Upper lobe of right lung (tissue), 1 donor: Measurements from ENCODE around the gene KCNJ11. TPM values are rescaled to one million over a fixed set of nuclear protein-coding genes. Genes with fewer than 3 reads are reported as not detected.

ENCODE experiments used
- ATAC-seq: fragments of 200-7000 bp; cut with Tn5 transposase; one replicate; pipeline ENCODE4 v1.9.1; 2020; ENCODE audit warnings: mild to moderate bottlenecking, moderate library complexity
- DNase-seq: peaks from one replicate; pipeline ENCODE4 v3.0.0-alpha.2; 2020
- H3K27ac ChIP-seq: fragments of 200-600 bp; one replicate; pipeline ENCODE4 v1.8.0; 2022
- H3K27me3 ChIP-seq: fragments of 200-600 bp; one replicate; pipeline ENCODE4 v1.8.0; 2022; ENCODE audit warnings: mild to moderate bottlenecking
- H3K36me3 ChIP-seq: fragments of 200-600 bp; one replicate; pipeline ENCODE4 v1.8.0; 2022
- H3K4me1 ChIP-seq: fragments of 200-600 bp; one replicate; pipeline ENCODE4 v1.8.0; 2022
- H3K4me3 ChIP-seq: fragments of 200-600 bp; one replicate; pipeline ENCODE4 v1.8.0; 2022; ENCODE audit warnings: mild to moderate bottlenecking
- H3K9me3 ChIP-seq: fragments of 200-600 bp; one replicate; pipeline ENCODE4 v1.8.0; 2022
- CTCF ChIP-seq: fragments of 200-600 bp; IDR thresholded peaks from one replicate; pipeline ENCODE4 v1.8.0; 2022; ENCODE audit warnings: antibody characterized with exemption
- intact Hi-C: fragments of 100-400 bp; cut with DNase I; formaldehyde crosslinking; loops from one replicate; pipeline ENCODE4 v1.11.0; 2022
- total RNA-seq: library from RNA; stranded (reverse); fragmentation: NEBNext Ultra II Directional; extraction: Animal tissue kit (Norgen Biotek cat#: 25700); gene quantifications from one replicate; pipeline ENCODE4 v1.2.1, GENCODE V29; 2021
- donor health status: DM: no; HTN: yes; CAD: no; lungs with severe emphysema.

KCNJ11 gene
- total RNA-seq, 1 donor from 2014 or later, result 6.3 TPM

DNA sequence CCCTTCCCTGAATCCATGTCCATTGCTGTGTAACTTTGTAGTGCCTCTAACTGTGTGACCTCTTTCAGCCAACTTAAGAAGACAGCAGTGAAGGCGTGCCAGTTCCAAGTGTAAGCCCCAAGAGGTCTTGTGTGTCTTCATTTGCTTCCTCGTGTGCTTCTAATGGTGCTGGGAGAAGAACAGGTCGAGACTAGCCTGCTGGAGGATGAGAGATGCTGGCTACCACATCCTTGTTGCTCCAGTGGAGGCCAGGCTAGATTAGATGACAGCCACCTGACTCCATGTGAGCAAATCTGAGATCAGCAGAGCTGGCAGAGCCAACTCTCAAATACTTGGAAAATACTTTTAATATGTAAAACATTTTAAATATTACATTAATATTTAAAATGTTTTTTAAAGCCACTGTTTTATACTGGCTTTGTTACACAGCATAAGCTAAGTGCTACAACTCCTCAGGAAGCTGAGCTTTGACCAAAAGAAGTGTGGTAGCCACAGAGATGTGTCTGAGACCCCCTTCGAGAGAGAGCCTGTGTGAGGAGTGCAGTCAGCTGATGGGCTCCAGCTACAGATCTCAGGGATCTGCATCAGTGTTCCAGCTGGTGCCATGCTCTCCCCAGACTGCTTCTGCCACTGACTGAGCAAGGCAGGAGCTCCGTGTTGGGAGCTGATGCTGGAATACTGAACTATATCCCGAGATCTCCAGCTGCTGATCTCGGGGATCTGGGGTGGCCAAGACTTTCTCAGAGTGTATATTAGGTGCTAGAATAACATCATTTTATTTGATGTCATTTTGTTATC, 8.9 kb downstream of the KCNJ11 start:
- no peaks in the 10 kb centered on the region for H3K27me3 ChIP-seq
- H3K4me3 ChIP-seq, result no peak overlapping the region
- DNase-seq, result no peak
- TF ChIP-seq CTCF, result no peak
- no peaks in the 10 kb centered on the region for H3K36me3 ChIP-seq
- H3K4me1 ChIP-seq, result no peaks in the 10 kb centered on the region
- ATAC-seq, result no peak
- intact Hi-C loops, result no loop called here
- no peaks in the 10 kb centered on the region for H3K9me3 ChIP-seq
- H3K27ac ChIP-seq, result no peak overlapping the region

DNA sequence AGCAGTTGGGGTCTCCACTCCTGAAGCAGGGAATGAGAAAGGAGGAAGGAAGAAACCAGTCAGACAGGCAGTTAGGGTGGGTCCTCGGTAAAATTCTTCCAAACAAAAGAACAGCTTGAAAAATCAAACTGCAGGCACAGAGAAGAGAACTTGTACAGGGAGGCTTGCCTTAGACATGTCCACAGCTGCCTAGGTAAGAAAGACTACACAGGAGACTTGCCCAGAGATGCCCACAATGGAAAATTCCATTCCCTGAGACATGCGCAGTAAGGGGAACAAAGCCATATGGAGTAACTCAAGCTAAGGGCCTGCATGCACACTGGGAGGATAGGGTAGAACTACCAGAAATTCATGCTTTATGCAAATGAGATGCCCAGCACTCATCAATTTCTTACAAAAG, 9.8 kb downstream of the KCNJ11 start:
- ATAC-seq (no peak), DNase-seq (no peak)
- H3K4me3 ChIP-seq, result no peak overlapping the region
- no peak overlapping the region for H3K27ac ChIP-seq
- H3K4me1 ChIP-seq, result no peaks in the 10 kb centered on the region
- no peaks in the 10 kb centered on the region for H3K36me3 ChIP-seq
- intact Hi-C loops, result no loop called here
- no peak for TF ChIP-seq CTCF
- peaks cover under 1% of the 10 kb centered on the region for H3K9me3 ChIP-seq
- H3K27me3 ChIP-seq, result no peaks in the 10 kb centered on the region

DNA sequence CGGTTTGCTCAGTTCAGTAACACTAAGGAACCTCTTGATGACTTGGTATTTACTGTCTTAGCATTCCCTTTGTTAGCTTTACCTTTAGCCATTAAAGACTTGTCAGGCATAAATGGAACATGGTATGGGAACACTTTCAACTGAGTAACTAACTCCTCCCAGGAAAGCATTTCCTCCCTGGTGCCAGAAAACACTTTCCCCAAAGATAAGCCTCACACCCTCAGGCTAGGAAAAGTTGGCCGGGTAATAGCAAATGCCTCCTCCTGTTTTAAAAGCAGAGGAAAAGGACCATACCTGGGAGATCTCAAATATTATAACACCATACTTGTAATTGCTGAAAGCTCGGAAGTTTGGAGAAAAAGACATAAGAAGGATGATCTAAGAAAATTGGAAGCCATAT, 12.0 kb downstream of the KCNJ11 start:
- Histone ChIP-seq H3K27me3 (no peaks in the 10 kb centered on the region), H3K4me1 (no peaks in the 10 kb centered on the region), H3K27ac (no peak overlapping the region), H3K4me3 (no peak overlapping the region), H3K9me3 (peaks cover 23% of the 10 kb centered on the region), H3K36me3 (no peaks in the 10 kb centered on the region)
- intact Hi-C loops, result no loop called here
- DNase-seq (no peak), ATAC-seq (no peak)
- no peak for TF ChIP-seq CTCF

DNA sequence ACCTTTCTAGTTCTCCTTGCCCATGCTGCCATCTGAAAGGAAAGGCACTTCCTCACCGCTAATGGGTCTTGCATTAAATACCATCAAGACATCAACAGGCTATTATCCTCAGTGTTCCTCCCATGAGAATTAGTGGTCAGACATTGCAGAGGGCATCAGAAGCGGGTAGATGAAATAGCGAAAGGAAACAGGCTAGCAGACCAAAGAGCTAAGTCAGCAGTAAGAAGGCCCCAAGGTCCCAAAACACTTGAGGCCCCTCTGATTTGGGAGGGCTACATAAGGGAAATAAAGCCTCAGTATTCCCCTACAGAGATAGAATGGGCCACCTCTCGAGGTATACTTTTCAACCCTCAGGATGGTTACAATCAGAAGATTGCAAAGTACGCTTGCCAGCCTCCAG, 12.9 kb downstream of the KCNJ11 start:
- ATAC-seq (no peak), DNase-seq (no peak)
- Histone ChIP-seq H3K36me3 (no peaks in the 10 kb centered on the region), H3K4me3 (no peak overlapping the region), H3K4me1 (no peaks in the 10 kb centered on the region), H3K27ac (no peak overlapping the region), H3K9me3 (peaks cover 32% of the 10 kb centered on the region), H3K27me3 (no peaks in the 10 kb centered on the region)
- intact Hi-C loops, result no loop called here
- no peak for TF ChIP-seq CTCF

DNA sequence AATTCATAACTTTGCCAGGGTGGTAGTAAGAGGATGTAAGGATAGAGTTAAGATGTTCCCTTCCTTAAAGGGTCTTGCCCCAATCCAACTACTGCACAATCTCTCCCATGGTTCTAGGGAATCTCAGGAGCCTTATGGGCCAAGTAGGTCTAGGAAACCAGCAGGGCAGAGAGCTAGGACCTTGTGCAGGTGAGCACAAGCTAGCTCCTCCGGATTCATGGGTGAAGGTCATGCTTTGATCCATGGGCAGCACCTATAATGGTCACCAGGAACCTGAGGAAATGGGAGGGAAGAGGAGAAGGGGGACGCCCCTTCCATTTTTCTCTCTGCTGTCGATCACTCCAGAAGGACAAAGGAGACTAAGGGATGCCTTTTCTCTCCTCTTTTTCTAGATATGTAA, 16.8 kb downstream of the KCNJ11 start:
- Histone ChIP-seq H3K4me1 (no peaks in the 10 kb centered on the region), H3K27ac (no peak overlapping the region), H3K9me3 (peaks cover 45% of the 10 kb centered on the region), H3K4me3 (no peak overlapping the region), H3K27me3 (no peaks in the 10 kb centered on the region), H3K36me3 (no peaks in the 10 kb centered on the region)
- ATAC-seq (no peak), DNase-seq (no peak)
- intact Hi-C loops, result no loop called here
- TF ChIP-seq CTCF, result no peak
